WTC11 (cell line): ENCODE data around the gene PHLDA2. TPM values are rescaled to one million over a fixed set of nuclear protein-coding genes. Genes with fewer than 3 reads are reported as not detected.
A peak's percentile ranks its signal among the peaks of the same experiment; 100 is the strongest.

ENCODE experiments used
- ATAC-seq: fragments of 200-7000 bp; cut with Tn5 transposase; 2 replicates; pipeline ENCODE4 v1.10.0; 2021; ENCODE audit warnings: mild to moderate bottlenecking, moderate library complexity
- CTCF ChIA-PET: fragments of 300-600 bp; sonication (Branson Sonifier 250); formaldehyde crosslinking; loops from one replicate; lab custom pipeline; 2021; ENCODE audit warnings: antibody characterized with exemption; lab: Charles Lee
- POLR2A ChIA-PET: fragments of 350-600 bp; sonication (Branson Sonifier 250); formaldehyde crosslinking; loops from one replicate; lab custom pipeline; 2021; ENCODE audit warnings: antibody characterized with exemption; lab: Charles Lee
- DNase-seq: peaks from one replicate; pipeline ENCODE4 v3.0.0; 2021; ENCODE audit warnings: low spot score
- H3K27ac Mint-ChIP-seq: 2 replicates; pipeline ENCODE4 v1.8.0; 2021; ENCODE audit warnings: mixed read lengths
- H3K27me3 Mint-ChIP-seq: 2 replicates; pipeline ENCODE4 v1.8.0; 2021; ENCODE audit warnings: low read depth, mild to moderate bottlenecking, moderate library complexity, mixed read lengths
- H3K36me3 Mint-ChIP-seq: 2 replicates; pipeline ENCODE4 v1.8.0; 2021; ENCODE audit warnings: mixed read lengths
- H3K4me1 Mint-ChIP-seq: 2 replicates; pipeline ENCODE4 v1.8.0; 2022; ENCODE audit warnings: mixed read lengths
- H3K4me3 Mint-ChIP-seq: 2 replicates; pipeline ENCODE4 v1.8.0; 2021; ENCODE audit warnings: mild to moderate bottlenecking, moderate library complexity, mixed read lengths
- H3K9me3 Mint-ChIP-seq: 2 replicates; pipeline ENCODE4 v1.8.0; 2021; ENCODE audit warnings: mixed read lengths
- ATF2 ChIP-seq: sonication (generic); formaldehyde crosslinking; IDR thresholded peaks from 2 replicates; pipeline ENCODE4 v1.8.1; 2022; ENCODE audit warnings: low read depth, missing genetic modification reagents, borderline replicate concordance
- CBFB ChIP-seq: sonication (generic); formaldehyde crosslinking; IDR thresholded peaks from 2 replicates; pipeline ENCODE4 v1.8.1; 2022; ENCODE audit warnings: mild to moderate bottlenecking, low read depth, missing genetic modification reagents
- ELF4 ChIP-seq: sonication (generic); formaldehyde crosslinking; IDR thresholded peaks from 2 replicates; pipeline ENCODE4 v1.8.1; 2022; ENCODE audit warnings: low read depth, mild to moderate bottlenecking, moderate library complexity, missing genetic modification reagents
- ERG ChIP-seq: fragments of 250-450 bp; sonication (Bioruptor Pico); IDR thresholded peaks from 2 replicates; pipeline ENCODE4 v1.8.0; 2021; ENCODE audit warnings: mild to moderate bottlenecking
- ESRRA ChIP-seq: sonication (generic); formaldehyde crosslinking; IDR thresholded peaks from 2 replicates; pipeline ENCODE4 v1.8.1; 2022; ENCODE audit warnings: mild to moderate bottlenecking, missing genetic modification reagents, borderline replicate concordance
- FOXP1 ChIP-seq: sonication (generic); formaldehyde crosslinking; IDR thresholded peaks from 2 replicates; pipeline ENCODE4 v1.8.0; 2022; ENCODE audit warnings: missing genetic modification reagents, mild to moderate bottlenecking, moderate library complexity, borderline replicate concordance
- JUN ChIP-seq: sonication (generic); formaldehyde crosslinking; IDR thresholded peaks from 2 replicates; pipeline ENCODE4 v1.8.0; 2023; ENCODE audit warnings: mild to moderate bottlenecking, missing genetic modification reagents
- KAT7 ChIP-seq: sonication (generic); formaldehyde crosslinking; IDR thresholded peaks from 2 replicates; pipeline ENCODE4 v1.8.1; 2023; ENCODE audit warnings: missing genetic modification reagents, mild to moderate bottlenecking, borderline replicate concordance
- MXD4 ChIP-seq: fragments of 250-450 bp; sonication (Bioruptor Pico); IDR thresholded peaks from 2 replicates; pipeline ENCODE4 v1.8.0; 2021; ENCODE audit warnings: mild to moderate bottlenecking, moderate library complexity, borderline replicate concordance
- MYBL2 ChIP-seq: sonication (generic); formaldehyde crosslinking; IDR thresholded peaks from 2 replicates; pipeline ENCODE4 v1.8.1; 2023; ENCODE audit warnings: mild to moderate bottlenecking, moderate library complexity, missing genetic modification reagents
- NFE2L1 ChIP-seq: sonication (generic); formaldehyde crosslinking; IDR thresholded peaks from 2 replicates; pipeline ENCODE4 v1.8.1; 2023; ENCODE audit warnings: missing genetic modification reagents
- ZNF396 ChIP-seq: fragments of 250-450 bp; sonication (Bioruptor Pico); IDR thresholded peaks from 2 replicates; pipeline ENCODE4 v1.8.0; 2021; ENCODE audit warnings: mild to moderate bottlenecking, moderate library complexity, borderline replicate concordance
- ZNF423 ChIP-seq: fragments of 250-450 bp; sonication (Bioruptor Pico); IDR thresholded peaks from 2 replicates; pipeline ENCODE4 v2.1.2; 2022; ENCODE audit warnings: mild to moderate bottlenecking, moderate library complexity
- total RNA-seq: library from RNA; stranded (reverse); gene quantifications from 3 replicates; pipeline ENCODE4 v1.2.3, GENCODE V29; 2021

Gene PHLDA2
- total RNA-seq, 1 experiment from 2014 or later: 9.6 TPM

- 0 out of 2 replicates have a peak, but pooled peaks have one; percentile 48 for TF ChIP-seq ATF2
- no peak; the same call in 1 of the 2 replicates for TF ChIP-seq MYBL2
- TF ChIP-seq ZNF396 (CRISPR knock-in tag): no peak
- no peak for TF ChIP-seq MXD4
- TF ChIP-seq ESRRA: no peak
- no peak for TF ChIP-seq JUN
- TF ChIP-seq ELF4 (CRISPR knock-in tag): no peak
- TF ChIP-seq CBFB: peak; percentile 57; the same call in 1 of the 2 replicates
- TF ChIP-seq KAT7: no peak
- TF ChIP-seq, all 79 proteins: peak for 32
Observed at GRCh38 chr11:2892215-2892966, 36.8 kb downstream of the PHLDA2 start (continued).

DNA sequence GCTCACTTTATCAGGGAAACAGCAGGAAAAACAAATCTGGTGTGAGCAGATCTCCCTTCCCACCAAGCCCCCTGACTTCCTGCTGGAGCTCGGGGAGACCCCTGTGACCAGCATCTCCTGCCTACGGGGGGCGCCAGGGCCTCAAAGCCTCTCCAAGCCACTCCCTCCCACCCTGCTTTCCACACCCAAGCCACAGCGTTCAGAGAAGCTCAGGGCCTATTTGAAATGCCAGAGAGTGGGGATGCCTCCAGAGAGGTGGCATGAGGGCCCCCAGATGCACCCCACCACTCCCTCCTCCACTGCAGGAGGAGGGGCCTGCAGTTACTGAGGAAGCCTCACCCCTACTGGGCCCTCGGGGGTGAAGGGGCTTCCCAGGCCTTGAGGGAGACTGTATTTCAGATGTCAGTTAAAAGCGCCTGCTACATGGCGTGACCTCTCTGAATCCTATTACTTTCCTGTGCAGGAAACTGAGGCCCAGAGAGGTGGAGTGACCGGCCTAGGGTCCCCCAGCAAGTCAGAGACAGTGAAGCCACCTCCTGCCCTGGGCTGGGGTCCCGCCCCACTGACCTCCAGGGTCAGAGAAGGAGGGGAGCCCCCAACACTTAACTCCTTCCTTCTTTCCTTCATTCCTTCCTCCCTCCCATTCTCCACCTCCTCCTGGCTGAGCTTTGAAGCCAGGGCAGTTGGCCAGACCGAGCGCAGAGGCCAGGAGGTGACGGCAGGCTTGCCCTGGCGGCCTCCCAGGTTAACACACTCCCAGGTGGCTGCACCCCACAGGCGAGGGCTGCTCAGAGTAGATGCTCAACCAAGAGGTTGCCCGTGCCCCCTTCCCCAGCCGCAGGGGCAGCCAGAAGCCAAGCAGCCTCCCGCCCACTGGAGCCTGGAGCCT lies 37.6 kb downstream of the PHLDA2 start:
- Mint-ChIP-seq H3K27me3 (peaks cover 60% of the 10 kb centered on the region), H3K36me3 (no peaks in the 10 kb centered on the region)
- DNase-seq: peak; percentile 57

GRCh38 chr11:2890466-2891294 lies 38.5 kb downstream of the PHLDA2 start:
- Mint-ChIP-seq H3K9me3 (peaks cover 4% of the 10 kb centered on the region; the same call in 1 of the 2 replicates), H3K4me1 (peaks cover 21% of the 10 kb centered on the region), H3K27ac (no peak overlapping the region), H3K4me3 (no peak overlapping the region), H3K27me3 (peaks cover 55% of the 10 kb centered on the region), H3K36me3 (no peaks in the 10 kb centered on the region)
- no peak for DNase-seq
- TF ChIP-seq FOXP1 (CRISPR knock-in tag) (0 out of 2 replicates have a peak, but pooled peaks have one; percentile 48), ZNF423 (CRISPR knock-in tag) (peak; percentile 74; the same call in 1 of the 2 replicates), ERG (CRISPR knock-in tag) (no peak)
- ChIA-PET CTCF (interaction anchor here (0.6 to 12.8 kb wide), 28 partner anchors 8 to 586 kb away, joined by 3 to 369 read pairs (median 4); partner anchors contain the start of genes PHLDA2 and TSSC4), POLR2A (no interaction called here)
- ATAC-seq: no peak

More for the DNA sequence above, 37.6 kb downstream of the PHLDA2 start:
- TF ChIP-seq ERG (CRISPR knock-in tag) (no peak), NFE2L1 (peak; percentile 5; the same call in 1 of the 2 replicates), FOXP1 (CRISPR knock-in tag) (0 out of 2 replicates have a peak, but pooled peaks have one; percentile 4)
- ChIA-PET POLR2A (interaction anchor here (1.0 to 2.0 kb wide), 4 partner anchors 11 to 358 kb away, joined by 3 to 13 read pairs (median 10); partner anchors contain the start of gene PHLDA2), CTCF (interaction anchor here (0.7 to 12.8 kb wide), 63 partner anchors 9 to 705 kb away, joined by 3 to 369 read pairs (median 4); partner anchors contain the start of genes CARS1, KCNQ1, PHLDA2 and TSSC4)
- ATAC-seq: no peak
- no peak overlapping the region for H3K27ac Mint-ChIP-seq
- H3K4me1 Mint-ChIP-seq: peaks cover 19% of the 10 kb centered on the region
- H3K4me3 Mint-ChIP-seq: peak overlapping the region; percentile 49
- peaks cover 6% of the 10 kb centered on the region; the same call in 1 of the 2 replicates for H3K9me3 Mint-ChIP-seq
